GM19025 (cell line): Measurements from ENCODE around the gene CST9.
"Not testable (repeated sequence)": the region's sequence is repeated elsewhere in the genome, so short reads cannot be mapped to it uniquely, and the experiment has no call there.

Experiments used
- ATAC-seq: cut with Tn5 transposase; IDR thresholded peaks from one replicate; pipeline ENCODE4 v1.9.1; 2021; ENCODE audit warnings: mild to moderate bottlenecking, low read depth, moderate library complexity; ENCODE audit not compliant: unreplicated experiment

Gene CST9

GRCh38 chr20:23588434-23589403 is 17.0 kb downstream of the CST9 start:
- ATAC-seq, result no peak

GRCh38 chr20:23587631-23588030 is 18.1 kb downstream of the CST9 start:
- no peak for ATAC-seq

GRCh38 chr20:23586735-23587525 is 18.8 kb downstream of the CST9 start:
- no peak for ATAC-seq

- no peak for ATAC-seq
Measured at GRCh38 chr20:23585808-23586734, 19.6 kb downstream of the CST9 start.

GRCh38 chr20:23585449-23585807 is 20.3 kb downstream of the CST9 start:
- ATAC-seq, result no peak

- no peak for ATAC-seq
Measured at GRCh38 chr20:23584434-23585199, 21.1 kb downstream of the CST9 start.

GRCh38 chr20:23583526-23583925 is 22.2 kb downstream of the CST9 start:
- no peak for ATAC-seq

GRCh38 chr20:23582293-23582692 is 23.4 kb downstream of the CST9 start:
- no peak for ATAC-seq

GRCh38 chr20:23581833-23582232 is 23.9 kb downstream of the CST9 start:
- not testable (repeated sequence) for ATAC-seq

GRCh38 chr20:23574977-23575376 is 30.7 kb downstream of the CST9 start:
- no peak for ATAC-seq

GRCh38 chr20:23570178-23570760 is 35.4 kb downstream of the CST9 start:
- ATAC-seq, result no peak

GRCh38 chr20:23569570-23569969 is 36.1 kb downstream of the CST9 start:
- no peak for ATAC-seq

GRCh38 chr20:23568971-23569330 is 36.8 kb downstream of the CST9 start:
- no peak for ATAC-seq

- no peak for ATAC-seq
Measured at GRCh38 chr20:23568320-23568970, 37.3 kb downstream of the CST9 start, which contains the start of gene CST9L. Gene CST9L (minus strand): TSS chr20:23568484. CDS start chr20:23568450, 34 bp downstream.

GRCh38 chr20:23566199-23566932 is 39.4 kb downstream of the CST9 start:
- ATAC-seq, result no peak

- ATAC-seq, result no peak
Measured at GRCh38 chr20:23565503-23566045, 40.1 kb downstream of the CST9 start.

GRCh38 chr20:23564927-23565326 is 40.8 kb downstream of the CST9 start:
- no peak for ATAC-seq
